A673 (cell line): Measurements from ENCODE around the gene GRPR.

Experiments
- CTCF ChIP-seq: fragments of 300-800, 200-600 bp; sonication (generic); conservative IDR thresholded peaks from 2 replicates; pipeline ENCODE4 v1.5.1; 2017; ENCODE audit warnings: low read depth, mild to moderate bottlenecking, antibody characterized with exemption, low read length, moderate library complexity, mixed read lengths
- EZH2 ChIP-seq: fragments of 200-600 bp; sonication (generic); IDR thresholded peaks from 2 replicates; pipeline ENCODE4 v1.6.1; 2017; ENCODE audit warnings: borderline replicate concordance, low read depth, mild to moderate bottlenecking, mixed read lengths, antibody characterized with exemption, low read length; ENCODE audit not compliant: poor library complexity, severe bottlenecking

- no peak for TF ChIP-seq CTCF
- TF ChIP-seq EZH2, result no peak
Observed at GRCh38 chrX:16186380-16187007, 63.1 kb downstream of the GRPR start.
